ENCODE measurements around the gene CXCL14. TPM values are rescaled to one million over a fixed set of nuclear protein-coding genes. Genes with fewer than 3 reads are reported as not detected.

The CXCL14 gene
- 0.34 and 6.5 TPM in 2 replicates for total RNA-seq

DNA sequence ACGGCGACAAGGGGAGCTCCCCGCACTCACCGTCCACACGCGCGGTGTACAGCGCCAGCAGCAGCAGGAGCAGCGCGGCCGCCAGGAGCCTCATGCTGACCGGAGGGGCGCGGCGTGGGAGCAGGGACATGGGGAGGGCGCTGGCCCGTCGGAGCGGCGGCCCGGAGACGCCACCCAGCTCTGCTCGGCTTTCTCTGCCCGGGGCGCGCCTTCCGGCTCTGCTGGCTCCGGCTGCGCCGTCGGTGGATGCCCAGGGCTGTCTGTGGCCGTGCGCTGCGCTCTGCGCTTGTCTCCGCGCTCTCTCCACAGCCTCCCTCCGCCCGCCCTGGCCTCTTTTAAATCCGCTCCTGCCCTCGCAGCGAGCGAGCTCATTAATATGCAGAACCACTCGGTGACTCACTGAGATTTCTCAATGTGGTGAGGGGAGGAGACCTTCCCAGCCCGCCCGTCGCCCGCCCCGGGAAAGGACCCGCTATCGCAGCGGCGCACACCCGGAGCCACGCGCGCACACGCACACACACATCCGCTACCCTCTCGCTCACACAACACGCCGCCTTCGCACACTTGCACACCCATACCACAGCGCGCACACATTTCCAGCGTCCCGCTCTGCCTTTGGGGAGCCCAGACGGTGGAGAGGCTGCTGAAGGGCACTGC lies at the start of gene CXCL14:
CXCL14 (minus strand) TSS at position 307 of the 657 bp plus-strand sequence; CDS start at position 94, 213 bp downstream.

DNA sequence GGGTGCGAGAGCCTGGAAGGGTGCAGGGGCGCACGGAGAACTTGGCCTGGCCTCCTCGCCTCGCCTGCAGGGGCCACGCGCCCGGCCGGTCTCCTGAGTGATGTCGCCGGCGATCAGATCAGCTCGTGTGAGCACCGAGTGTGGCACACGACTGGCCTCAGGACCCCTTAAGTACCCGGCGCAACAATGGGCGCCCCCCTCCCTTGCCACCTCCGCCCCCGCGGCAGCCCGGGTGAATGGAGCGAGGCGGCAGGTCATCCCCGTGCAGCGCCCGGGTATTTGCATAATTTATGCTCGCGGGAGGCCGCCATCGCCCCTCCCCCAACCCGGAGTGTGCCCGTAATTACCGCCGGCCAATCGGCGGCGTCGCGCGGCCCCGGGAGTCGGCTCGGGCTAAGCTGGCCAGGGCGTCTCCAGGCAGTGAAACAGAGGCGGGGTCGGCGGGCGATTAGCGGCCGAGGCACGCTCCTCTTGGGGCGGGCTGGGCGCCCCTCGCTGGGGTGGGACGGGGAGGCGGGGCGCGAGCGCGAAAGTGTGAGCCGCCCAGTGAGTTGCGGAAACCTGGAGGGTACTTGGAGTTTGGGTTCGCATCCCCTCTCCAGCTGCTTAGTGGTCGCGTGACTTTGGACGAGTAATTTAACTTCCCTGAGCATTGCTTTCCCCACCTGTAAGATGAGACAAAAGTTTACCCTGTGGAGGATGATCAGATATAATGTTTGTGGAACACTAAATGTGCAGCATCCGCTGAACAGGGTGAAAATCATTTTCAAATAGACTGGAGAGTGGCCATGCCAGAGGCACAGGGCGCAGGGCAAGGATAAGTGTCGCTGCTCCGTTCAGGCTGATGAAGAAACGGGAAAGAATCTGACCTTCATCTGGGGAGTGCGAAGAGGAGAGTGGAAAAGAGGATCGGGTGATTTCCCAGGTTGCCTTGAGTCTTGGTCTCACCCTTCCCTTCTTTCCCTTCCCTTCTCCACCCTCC lies 42.7 kb downstream of the CXCL14 start, which contains the start of gene NEUROG1:
NEUROG1 (minus strand) TSS at position 145 of the 982 bp plus-strand sequence. CDS start 274 bp downstream, outside the sequence.

Other genes with a start within 250 kb of the CXCL14 start
- gene MACROH2A1, start 179.8 kb downstream of the CXCL14 start, total RNA-seq: 172 and 271 TPM in 2 replicates
- not detected in 2 replicates for gene DCANP1, start 131.6 kb downstream of the CXCL14 start, total RNA-seq
- not detected in 2 replicates for gene TIFAB, start 126.6 kb downstream of the CXCL14 start, total RNA-seq
- gene NEUROG1, start 43.0 kb downstream of the CXCL14 start, total RNA-seq: not detected in 2 replicates